ENCODE data around the gene MRPL52.

MRPL52 gene

GRCh38 chr14:22871224-22872032 is 41.7 kb downstream of the MRPL52 start, which contains the start of gene LRP10:
LRP10 (plus strand) TSS chr14:22871740; CDS start chr14:22872304, 564 bp downstream.
- H3K4me1 Mint-ChIP-seq = peaks cover 13% of the 10 kb centered on the region
- peak within 1 kb of the TSS; percentile 92 to 98 (median 97) for H3K4me3 Mint-ChIP-seq
- peak within 1 kb of the TSS; percentile 89 to 98 (median 98) for H3K27ac Mint-ChIP-seq
- no peaks in the 10 kb centered on the region for H3K27me3 Mint-ChIP-seq (ENCODE audit: low read depth)
- H3K9me3 Mint-ChIP-seq = no peaks in the 10 kb centered on the region
- no peak for TF ChIP-seq CTCF (IDR thresholded peaks at IDR 0.05; ENCODE audit: unreplicated experiment in 3 of 3)
- H3K36me3 Mint-ChIP-seq (ENCODE audit: low read depth) = peaks cover 16% of the 10 kb centered on the region

- H3K9me3 Mint-ChIP-seq = no peaks in the 10 kb centered on the region
- H3K27me3 Mint-ChIP-seq (ENCODE audit: low read depth) = no peaks in the 10 kb centered on the region
- H3K4me3 Mint-ChIP-seq = peak overlapping the region; percentile 92 to 98 (median 97)
- H3K36me3 Mint-ChIP-seq (ENCODE audit: low read depth) = peaks cover 16% of the 10 kb centered on the region
- H3K27ac Mint-ChIP-seq = peak overlapping the region; percentile 78 to 98 (median 86)
- TF ChIP-seq CTCF (IDR thresholded peaks at IDR 0.05; ENCODE audit: unreplicated experiment in 3 of 3) = peak; percentile 84 to 92 (median 87)
- H3K4me1 Mint-ChIP-seq = peaks cover 13% of the 10 kb centered on the region
Measured at GRCh38 chr14:22872033-22872832, 42.5 kb downstream of the MRPL52 start.

GRCh38 chr14:22872833-22873520 is 43.3 kb downstream of the MRPL52 start:
- Mint-ChIP-seq H3K4me1 (peaks cover 13% of the 10 kb centered on the region), H3K4me3 (peak overlapping the region; percentile 82 to 90 (median 88)), H3K36me3 (ENCODE audit: low read depth) (peaks cover 22% of the 10 kb centered on the region), H3K27ac (peak overlapping the region; percentile 78 to 90 (median 86)), H3K27me3 (ENCODE audit: low read depth) (no peaks in the 10 kb centered on the region), H3K9me3 (no peaks in the 10 kb centered on the region)
- TF ChIP-seq CTCF (IDR thresholded peaks at IDR 0.05; ENCODE audit: unreplicated experiment in 3 of 3) = peak in 1 of 3 experiments; percentile 4

GRCh38 chr14:22875003-22875747 is 45.5 kb downstream of the MRPL52 start:
- Mint-ChIP-seq H3K9me3 (no peaks in the 10 kb centered on the region), H3K27me3 (ENCODE audit: low read depth) (no peaks in the 10 kb centered on the region), H3K27ac (no peak overlapping the region), H3K4me1 (peaks cover 13% of the 10 kb centered on the region), H3K4me3 (no peak overlapping the region), H3K36me3 (ENCODE audit: low read depth) (peaks cover 28% of the 10 kb centered on the region)
- TF ChIP-seq CTCF (IDR thresholded peaks at IDR 0.05; ENCODE audit: unreplicated experiment in 3 of 3) = no peak

- Mint-ChIP-seq H3K27ac (no peak overlapping the region), H3K36me3 (ENCODE audit: low read depth) (peaks cover 28% of the 10 kb centered on the region), H3K4me1 (peaks cover 9% of the 10 kb centered on the region), H3K9me3 (no peaks in the 10 kb centered on the region), H3K27me3 (ENCODE audit: low read depth) (no peaks in the 10 kb centered on the region), H3K4me3 (peak overlapping the region in 2 of 3 experiments; percentile 20 to 22)
- no peak for TF ChIP-seq CTCF (IDR thresholded peaks at IDR 0.05; ENCODE audit: unreplicated experiment in 3 of 3)
Measured at GRCh38 chr14:22875748-22876319, 46.1 kb downstream of the MRPL52 start.

All from nephron (organoid).